GM13977 (cell line): ENCODE results near the gene CRADD.
"Not testable (repeated sequence)": the region's sequence is repeated elsewhere in the genome, so short reads cannot be mapped to it uniquely, and the experiment has no call there.

Experiments
- DNase-seq: peaks from one replicate; pipeline ENCODE4 v3.0.0; 2012; ENCODE audit warnings: low spot score
- CTCF ChIP-seq: IDR thresholded peaks from 2 replicates; pipeline ENCODE4 v1.5.1; 2012; ENCODE audit warnings: mild to moderate bottlenecking, control low read depth; ENCODE audit not compliant: insufficient read depth; ENCODE audit errors: extremely low read depth, missing control alignments
- in situ Hi-C: fragments of 300-500 bp; cut with MboI; formaldehyde crosslinking; loops from one replicate; pipeline ENCODE4 v1.12.0; 2022; ENCODE audit warnings: low sequenced_read_pairs, low pct_unique_long_range_greater_than_20kb, mixed read lengths, inconsistent platforms; ENCODE audit not compliant: unreplicated experiment

Gene CRADD

GRCh38 chr12:93883436-93884154, 206.4 kb downstream of the CRADD start:
- no peak for DNase-seq
- no peak for TF ChIP-seq CTCF
- in situ Hi-C loops: no loop called here

DNA sequence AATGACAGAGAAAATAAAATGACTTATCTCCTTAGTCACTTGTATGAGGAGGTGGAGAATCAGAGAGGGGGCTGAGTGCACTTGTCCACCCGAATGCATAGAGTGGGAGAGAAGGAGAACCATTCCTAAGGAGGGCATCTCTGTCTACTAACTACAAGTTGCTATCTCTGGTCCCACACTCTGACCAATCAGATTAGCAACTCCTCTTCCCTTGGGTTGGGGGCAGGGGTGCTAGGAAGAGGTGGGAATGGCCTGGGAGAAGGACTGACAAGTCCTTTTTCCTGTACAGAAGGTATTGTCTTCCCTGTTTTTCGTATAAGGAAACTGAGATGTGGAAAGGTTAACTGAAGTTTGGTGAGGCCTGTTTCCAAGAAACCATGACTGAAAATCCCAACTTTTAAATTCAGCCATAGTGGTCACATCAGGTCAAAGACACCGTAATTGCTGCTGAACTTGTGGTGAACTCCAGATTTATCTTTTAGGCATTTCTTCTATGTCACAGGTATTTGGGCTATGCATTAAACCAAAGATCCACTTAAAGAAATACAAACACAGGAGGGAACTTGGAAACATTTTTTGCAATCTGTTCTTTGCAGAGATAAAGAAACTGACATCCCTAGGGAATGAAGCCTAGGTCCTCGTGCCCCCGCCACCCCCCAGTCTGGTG, 207.8 kb downstream of the CRADD start:
- DNase-seq: no peak
- in situ Hi-C loops: no loop called here
- no peak for TF ChIP-seq CTCF

DNA sequence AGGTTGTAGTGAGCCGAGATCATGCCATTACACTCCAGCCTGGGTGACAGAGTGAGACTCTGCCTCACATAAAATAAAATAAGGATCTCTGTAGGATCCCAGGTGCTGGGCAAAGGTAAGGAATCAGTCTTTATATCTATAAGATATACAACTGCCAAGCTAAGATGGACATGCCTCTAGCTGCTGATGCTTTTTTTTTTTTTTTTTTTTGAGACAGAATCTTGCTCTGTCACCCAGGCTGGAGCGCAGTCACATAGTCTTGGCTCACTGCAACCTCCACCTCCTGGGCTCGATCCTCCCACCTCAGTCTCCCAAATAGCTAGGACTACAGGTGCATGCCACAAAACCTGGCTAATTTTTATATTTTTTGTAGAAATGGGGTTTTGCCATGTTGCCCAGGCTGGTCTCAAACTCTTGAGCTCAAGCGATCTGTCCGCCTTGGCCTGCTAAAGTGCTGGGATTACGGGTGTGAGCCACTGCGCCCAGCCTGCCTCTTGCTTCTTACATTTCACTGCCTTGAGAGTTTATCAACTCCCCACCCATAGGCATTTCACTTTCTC, 208.9 kb downstream of the CRADD start:
- in situ Hi-C loops, DNase-seq: not testable (repeated sequence)

- TF ChIP-seq CTCF: no peak
- in situ Hi-C loops: no loop called here
- no peak for DNase-seq
These were observed 209.6 kb downstream of the CRADD start for GRCh38 chr12:93886533-93887511.

GRCh38 chr12:93888964-93889363, 211.8 kb downstream of the CRADD start:
- in situ Hi-C loops: no loop called here
- TF ChIP-seq CTCF: no peak
- DNase-seq: no peak

DNA sequence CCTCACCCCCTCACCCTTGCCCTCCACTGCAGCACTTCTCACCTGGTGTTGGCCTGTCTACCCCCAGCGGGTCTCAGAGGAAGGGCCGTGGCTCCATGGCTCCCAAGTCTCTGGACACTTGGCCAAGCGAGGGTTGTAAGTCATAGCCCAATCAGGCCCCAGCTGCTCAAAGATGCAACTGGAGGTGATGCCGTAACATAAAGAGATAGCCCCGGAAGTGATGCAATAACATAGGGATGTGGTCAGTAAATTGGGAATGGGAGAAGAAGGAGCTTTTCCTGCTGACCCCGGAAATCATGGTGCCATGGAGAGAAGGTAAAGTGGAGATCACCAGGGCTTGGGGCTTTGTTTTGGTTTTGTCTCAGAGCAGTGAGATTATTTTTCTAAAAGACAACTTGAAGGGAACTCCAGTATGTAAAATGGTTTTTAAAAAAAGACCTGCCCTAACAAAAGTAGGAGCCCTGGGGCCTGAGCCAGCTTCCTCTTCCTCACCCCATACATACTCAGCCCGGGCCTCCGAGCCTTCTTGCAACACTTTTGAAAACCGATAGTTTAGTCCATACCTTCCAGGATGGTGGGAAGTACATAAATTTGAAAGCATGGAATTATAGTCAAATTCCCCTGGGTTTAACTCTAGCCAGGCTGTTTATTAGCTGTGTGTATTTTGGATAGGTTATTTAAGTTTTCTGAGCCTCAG, 212.5 kb downstream of the CRADD start:
- in situ Hi-C loops: no loop called here
- TF ChIP-seq CTCF: no peak
- DNase-seq: no peak
